Neutrophil (primary cell): ENCODE measurements around the gene NOD2.

ENCODE experiments used
- H3K27ac ChIP-seq: fragments of 200-600 bp; sonication (generic); 2 replicates; pipeline ENCODE4 v1.5.1; 2016; ENCODE audit warnings: mild to moderate bottlenecking, moderate library complexity
- H3K27me3 ChIP-seq: fragments of 200-600 bp; sonication (generic); 2 replicates; pipeline ENCODE4 v1.6.0; 2016; ENCODE audit warnings: mild to moderate bottlenecking
- H3K36me3 ChIP-seq: fragments of 200-600 bp; sonication (generic); 2 replicates; pipeline ENCODE4 v1.5.1; 2017
- H3K4me1 ChIP-seq, 2 experiments: fragments of 200-600 bp in 1 of 2; sonication (generic) in 1 of 2; 1 replicate in 1 of 2; 2 replicates in 1 of 2; pipeline versions ENCODE4 v1.5.1 to v1.6.1; 2013 to 2016; ENCODE audit warnings: low read depth in 1 of 2, low read length in 1 of 2, mild to moderate bottlenecking in 1 of 2, moderate library complexity in 1 of 2; ENCODE audit not compliant: control insufficient read depth in 1 of 2, insufficient read depth in 1 of 2
- H3K4me3 ChIP-seq, 2 experiments: fragments of 200-600 bp in 1 of 2; sonication (generic) in 1 of 2; 1 replicate in 1 of 2; 2 replicates in 1 of 2; pipeline ENCODE4 v1.5.1; 2013 to 2016; ENCODE audit warnings: low read depth in 1 of 2, low read length in 1 of 2, mild to moderate bottlenecking in 1 of 2, moderate library complexity in 1 of 2
- H3K9me3 ChIP-seq: fragments of 200-600 bp; sonication (generic); 2 replicates; pipeline ENCODE4 v1.5.1; 2016
- TF ChIP-seq, protein P1 (sequence below): fragments of 200-600 bp; sonication (generic); IDR thresholded peaks from 2 replicates; pipeline ENCODE4 v1.5.1; 2016; ENCODE audit warnings: antibody characterized with exemption

The NOD2 gene

DNA sequence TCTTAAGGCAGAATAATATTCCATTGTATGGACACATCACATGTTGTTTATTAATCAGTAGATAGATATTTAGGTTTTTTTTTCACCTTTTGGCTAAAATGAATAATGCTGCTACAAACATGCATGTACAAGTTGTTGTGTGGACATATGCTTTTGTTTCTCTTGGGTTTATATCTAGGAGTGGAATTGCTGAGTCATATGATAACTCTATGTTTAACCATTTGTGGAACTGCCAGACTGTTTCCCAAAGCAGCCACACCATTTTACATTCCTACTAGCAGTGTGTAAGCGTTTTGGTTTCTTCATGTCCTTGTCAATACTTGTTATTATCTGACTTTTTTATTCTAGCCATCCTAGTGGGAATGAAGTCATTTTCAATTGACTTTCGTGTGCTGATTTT is 69.8 kb downstream of the NOD2 start:
- H3K4me3 ChIP-seq, result no peak overlapping the region
- H3K9me3 ChIP-seq, result no peaks in the 10 kb centered on the region
- no peaks in the 10 kb centered on the region for H3K4me1 ChIP-seq
- H3K27me3 ChIP-seq, result no peaks in the 10 kb centered on the region
- peaks cover 35% of the 10 kb centered on the region for H3K36me3 ChIP-seq
- TF ChIP-seq, protein P1, sequence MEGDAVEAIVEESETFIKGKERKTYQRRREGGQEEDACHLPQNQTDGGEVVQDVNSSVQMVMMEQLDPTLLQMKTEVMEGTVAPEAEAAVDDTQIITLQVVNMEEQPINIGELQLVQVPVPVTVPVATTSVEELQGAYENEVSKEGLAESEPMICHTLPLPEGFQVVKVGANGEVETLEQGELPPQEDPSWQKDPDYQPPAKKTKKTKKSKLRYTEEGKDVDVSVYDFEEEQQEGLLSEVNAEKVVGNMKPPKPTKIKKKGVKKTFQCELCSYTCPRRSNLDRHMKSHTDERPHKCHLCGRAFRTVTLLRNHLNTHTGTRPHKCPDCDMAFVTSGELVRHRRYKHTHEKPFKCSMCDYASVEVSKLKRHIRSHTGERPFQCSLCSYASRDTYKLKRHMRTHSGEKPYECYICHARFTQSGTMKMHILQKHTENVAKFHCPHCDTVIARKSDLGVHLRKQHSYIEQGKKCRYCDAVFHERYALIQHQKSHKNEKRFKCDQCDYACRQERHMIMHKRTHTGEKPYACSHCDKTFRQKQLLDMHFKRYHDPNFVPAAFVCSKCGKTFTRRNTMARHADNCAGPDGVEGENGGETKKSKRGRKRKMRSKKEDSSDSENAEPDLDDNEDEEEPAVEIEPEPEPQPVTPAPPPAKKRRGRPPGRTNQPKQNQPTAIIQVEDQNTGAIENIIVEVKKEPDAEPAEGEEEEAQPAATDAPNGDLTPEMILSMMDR, result no peak
- no peak overlapping the region for H3K27ac ChIP-seq

DNA sequence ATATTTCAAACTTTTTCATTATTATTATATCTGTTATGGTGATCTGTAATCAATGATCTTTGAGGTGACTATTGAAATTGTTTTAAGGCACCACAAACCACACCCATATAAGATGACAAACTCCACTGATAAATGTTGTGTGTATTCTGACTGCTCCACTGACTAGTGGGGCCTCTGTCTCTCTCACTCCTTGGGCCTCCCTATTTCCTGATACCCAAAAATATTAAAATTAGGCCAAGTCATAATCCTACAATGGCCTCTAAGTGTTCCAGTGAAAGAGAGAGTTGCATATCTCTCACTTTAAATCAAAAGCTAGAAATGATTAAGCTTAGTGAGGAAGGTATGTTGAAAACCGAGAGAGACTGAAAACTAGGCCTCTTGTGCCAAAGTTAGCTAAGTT is 71.9 kb downstream of the NOD2 start:
- Histone ChIP-seq H3K4me1 (no peaks in the 10 kb centered on the region), H3K27ac (no peak overlapping the region), H3K4me3 (no peak overlapping the region), H3K36me3 (peaks cover 34% of the 10 kb centered on the region), H3K9me3 (no peaks in the 10 kb centered on the region), H3K27me3 (no peaks in the 10 kb centered on the region)
- TF ChIP-seq, protein P1, result no peak

GRCh38 chr16:50765861-50766260 is 72.5 kb downstream of the NOD2 start:
- no peaks in the 10 kb centered on the region for H3K27me3 ChIP-seq

DNA sequence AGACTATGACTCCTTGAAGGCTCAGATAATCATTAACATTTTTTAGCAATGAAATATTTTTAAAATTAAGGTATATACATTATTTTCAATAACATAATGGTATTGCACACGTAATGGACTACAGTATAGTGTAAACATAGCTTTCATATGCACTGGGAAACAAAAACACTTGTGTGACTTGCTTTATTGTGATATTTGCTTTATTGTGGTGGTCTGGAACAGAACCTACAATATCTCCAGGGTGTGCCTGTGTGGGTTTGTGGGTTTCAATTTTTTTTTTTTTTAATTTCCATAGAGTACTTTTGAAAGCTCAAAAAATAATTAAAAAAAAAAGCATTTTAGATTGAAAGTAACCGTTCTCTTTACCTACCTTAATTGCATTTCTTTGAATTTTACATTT is 73.8 kb downstream of the NOD2 start:
- Histone ChIP-seq H3K9me3 (no peaks in the 10 kb centered on the region), H3K4me1 (no peaks in the 10 kb centered on the region), H3K36me3 (peaks cover 26% of the 10 kb centered on the region), H3K27ac (no peak overlapping the region), H3K4me3 (no peak overlapping the region), H3K27me3 (no peaks in the 10 kb centered on the region)
- TF ChIP-seq, protein P1, result no peak

More at GRCh38 chr16:50765861-50766260, 72.5 kb downstream of the NOD2 start:
- Histone ChIP-seq H3K36me3 (peaks cover 30% of the 10 kb centered on the region), H3K9me3 (no peaks in the 10 kb centered on the region), H3K4me1 (no peaks in the 10 kb centered on the region), H3K27ac (no peak overlapping the region), H3K4me3 (no peak overlapping the region)
- TF ChIP-seq, protein P1, result no peak

DNA sequence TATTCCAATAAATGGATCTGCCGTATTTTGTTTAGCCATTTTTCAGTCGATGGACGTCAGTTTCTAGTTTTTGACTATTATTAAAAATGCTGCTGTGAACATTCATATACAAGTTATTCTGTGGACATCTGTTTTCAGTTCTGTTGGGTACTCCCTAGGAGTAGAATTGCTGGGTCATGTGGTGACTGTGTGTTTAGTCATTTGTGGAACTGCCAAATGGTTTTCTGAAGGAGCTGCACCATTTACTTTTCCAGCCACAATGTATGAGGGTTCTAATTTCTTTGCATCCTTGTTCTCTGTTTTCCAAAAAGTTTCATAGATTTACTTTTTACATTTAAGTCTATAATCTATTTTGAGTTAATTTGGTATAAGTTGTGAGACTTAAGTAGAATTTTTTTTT is 78.0 kb downstream of the NOD2 start:
- TF ChIP-seq, protein P1, result no peak
- no peaks in the 10 kb centered on the region for H3K4me1 ChIP-seq
- H3K36me3 ChIP-seq, result peaks cover 12% of the 10 kb centered on the region
- no peak overlapping the region for H3K4me3 ChIP-seq
- H3K9me3 ChIP-seq, result no peaks in the 10 kb centered on the region
- H3K27me3 ChIP-seq, result no peaks in the 10 kb centered on the region
- H3K27ac ChIP-seq, result no peak overlapping the region

DNA sequence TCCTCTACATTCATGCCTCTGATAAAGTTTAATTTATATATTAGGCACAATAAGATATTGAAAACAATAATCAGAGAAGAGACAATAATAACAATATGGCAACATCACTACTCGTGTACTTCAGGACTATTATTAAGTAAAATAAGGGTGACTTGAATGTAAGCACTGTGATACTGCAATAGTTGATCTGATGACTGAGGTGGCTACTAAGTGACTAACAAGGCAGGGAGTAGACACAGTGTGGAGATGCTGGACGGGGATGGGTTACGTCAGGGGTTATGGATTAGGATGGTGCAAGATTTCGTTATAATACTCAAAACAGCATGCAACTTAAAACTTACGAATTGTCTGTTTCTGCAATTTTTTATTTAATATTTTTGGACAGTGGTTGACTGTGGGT is 81.0 kb downstream of the NOD2 start:
- Histone ChIP-seq H3K4me1 (no peaks in the 10 kb centered on the region), H3K36me3 (peaks cover 35% of the 10 kb centered on the region), H3K27ac (no peak overlapping the region), H3K27me3 (no peaks in the 10 kb centered on the region), H3K9me3 (no peaks in the 10 kb centered on the region), H3K4me3 (no peak overlapping the region)
- TF ChIP-seq, protein P1, result no peak
